Transverse colon (tissue), 4 donors: ENCODE measurements around the gene PIF1.

ENCODE experiments used
- CTCF ChIP-seq, 5 experiments: fragments of 200-600 bp in 3 of 5; fragments of 450-650 bp in 2 of 5; sonication (generic) in 3 of 5; IDR thresholded peaks; 1 replicate in 2 of 5; 2 replicates in 3 of 5; pipeline ENCODE4 v1.5.1; 2016 to 2017; ENCODE audit warnings: antibody characterized with exemption in 5 of 5, inconsistent platforms in 3 of 5, mild to moderate bottlenecking in 2 of 5, moderate library complexity in 1 of 5
- EP300 ChIP-seq: sonication (generic); formaldehyde crosslinking; IDR thresholded peaks from one replicate; pipeline ENCODE4 v1.6.1; 2017; ENCODE audit warnings: antibody characterized with exemption, low read depth
- POLR2AphosphoS5 ChIP-seq, 3 donors: sonication (generic); formaldehyde crosslinking; IDR thresholded peaks; one replicate each; pipeline ENCODE4 v1.6.1; 2016; ENCODE audit warnings: antibody characterized with exemption in 3 of 3

GRCh38 chr15:64770626-64771025 is 54.8 kb downstream of the PIF1 start:
- no peak for TF ChIP-seq CTCF (IDR thresholded peaks at IDR 0.05)
- TF ChIP-seq EP300, result no peak
- TF ChIP-seq POLR2AphosphoS5 (IDR thresholded peaks at IDR 0.05), result no peak
